ENCODE results near the gene COL25A1.

COL25A1 gene

DNA sequence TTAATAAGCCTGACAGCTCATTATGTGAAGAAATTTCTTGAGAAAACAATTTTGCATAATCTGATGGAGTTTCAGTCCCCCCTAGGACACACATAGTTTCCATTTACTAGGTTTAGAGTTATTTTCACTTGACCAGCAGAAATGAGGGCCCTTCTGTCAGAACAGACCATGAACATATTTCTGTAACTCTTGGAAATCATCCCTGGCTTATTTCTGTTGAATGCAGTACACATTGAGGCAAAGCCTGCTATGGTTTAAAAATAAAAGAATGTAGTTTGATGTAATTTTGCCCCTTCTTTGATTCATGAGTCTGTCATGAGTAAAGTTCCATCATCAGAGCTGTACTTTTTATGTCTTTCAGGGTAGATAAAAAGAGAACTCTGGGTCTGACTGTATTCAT lies 435.0 kb downstream of the COL25A1 start:
- H3K27ac ChIP-seq = no peak overlapping the region
- H3K4me3 ChIP-seq = no peak overlapping the region
- no peak for DNase-seq (ENCODE audit: low spot score)
- TF ChIP-seq, protein P1, sequence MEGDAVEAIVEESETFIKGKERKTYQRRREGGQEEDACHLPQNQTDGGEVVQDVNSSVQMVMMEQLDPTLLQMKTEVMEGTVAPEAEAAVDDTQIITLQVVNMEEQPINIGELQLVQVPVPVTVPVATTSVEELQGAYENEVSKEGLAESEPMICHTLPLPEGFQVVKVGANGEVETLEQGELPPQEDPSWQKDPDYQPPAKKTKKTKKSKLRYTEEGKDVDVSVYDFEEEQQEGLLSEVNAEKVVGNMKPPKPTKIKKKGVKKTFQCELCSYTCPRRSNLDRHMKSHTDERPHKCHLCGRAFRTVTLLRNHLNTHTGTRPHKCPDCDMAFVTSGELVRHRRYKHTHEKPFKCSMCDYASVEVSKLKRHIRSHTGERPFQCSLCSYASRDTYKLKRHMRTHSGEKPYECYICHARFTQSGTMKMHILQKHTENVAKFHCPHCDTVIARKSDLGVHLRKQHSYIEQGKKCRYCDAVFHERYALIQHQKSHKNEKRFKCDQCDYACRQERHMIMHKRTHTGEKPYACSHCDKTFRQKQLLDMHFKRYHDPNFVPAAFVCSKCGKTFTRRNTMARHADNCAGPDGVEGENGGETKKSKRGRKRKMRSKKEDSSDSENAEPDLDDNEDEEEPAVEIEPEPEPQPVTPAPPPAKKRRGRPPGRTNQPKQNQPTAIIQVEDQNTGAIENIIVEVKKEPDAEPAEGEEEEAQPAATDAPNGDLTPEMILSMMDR (IDR thresholded peaks at IDR 0.05) = no peak

DNA sequence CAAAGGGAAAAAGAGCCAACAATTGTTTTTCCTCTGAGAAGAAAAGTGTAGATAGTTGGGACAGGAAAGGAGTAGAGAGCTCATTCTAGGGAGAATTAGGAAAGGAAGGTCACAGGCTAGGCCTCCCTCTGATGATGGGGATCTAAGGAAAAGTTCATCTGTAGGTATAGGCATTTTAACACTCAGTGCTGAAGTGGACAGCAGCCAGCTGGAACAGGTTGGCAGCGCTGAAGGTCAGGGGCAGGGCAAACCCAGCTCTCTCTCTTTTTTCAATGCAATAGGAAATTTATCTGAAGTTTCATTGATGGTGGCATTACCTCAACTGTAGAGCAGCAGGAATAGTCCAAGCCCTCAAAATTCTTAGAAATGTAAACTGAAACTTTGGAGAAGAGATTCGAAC lies 441.1 kb downstream of the COL25A1 start:
- TF ChIP-seq, protein P1 (IDR thresholded peaks at IDR 0.05) = no peak
- no peak for DNase-seq (ENCODE audit: low spot score)

DNA sequence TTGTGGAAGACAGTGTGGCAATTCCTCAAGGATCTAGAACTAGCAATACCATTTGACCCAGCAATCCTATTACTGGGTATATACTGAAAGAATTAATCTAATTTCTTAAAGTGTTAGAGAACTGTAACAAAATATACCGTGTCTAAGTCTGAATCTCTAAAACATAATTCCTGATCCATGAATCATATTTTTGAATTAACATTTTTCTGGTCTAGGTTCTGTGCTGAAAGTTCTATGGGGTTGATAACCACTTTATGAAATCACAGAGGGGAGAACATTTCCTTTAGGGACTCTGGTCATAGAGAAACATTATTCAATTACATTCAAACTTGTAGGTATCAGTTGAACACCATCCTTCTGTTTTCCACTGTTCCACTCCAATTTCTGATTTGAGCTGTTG lies 447.7 kb downstream of the COL25A1 start:
- TF ChIP-seq, protein P1 (IDR thresholded peaks at IDR 0.05) = no peak
- no peak overlapping the region for H3K27ac ChIP-seq
- no peak for DNase-seq (ENCODE audit: low spot score)
- H3K4me3 ChIP-seq = no peak overlapping the region

More for the DNA sequence above, 441.1 kb downstream of the COL25A1 start:
- H3K4me3 ChIP-seq = no peak overlapping the region
- H3K27ac ChIP-seq = no peak overlapping the region

DNA sequence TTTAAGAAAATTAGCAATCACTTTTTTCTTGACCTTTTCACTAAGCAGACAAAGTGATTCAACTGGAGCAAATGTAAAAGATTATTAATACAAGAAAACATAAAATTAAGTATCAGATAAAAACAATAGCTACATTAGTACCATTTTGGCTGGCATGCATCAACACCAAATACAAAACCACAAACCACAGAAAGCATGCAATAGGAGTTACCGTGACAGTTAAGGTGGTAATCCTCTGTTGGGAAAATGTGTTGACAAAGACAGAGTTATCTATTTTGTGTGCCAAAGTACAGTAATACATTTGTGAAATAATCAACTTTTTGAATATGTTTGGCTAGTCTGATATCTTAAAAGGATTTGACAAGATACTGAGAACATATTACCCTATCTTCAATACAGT lies 449.8 kb downstream of the COL25A1 start:
- Histone ChIP-seq H3K4me3 (no peak overlapping the region), H3K27ac (no peak overlapping the region)
- no peak for DNase-seq (ENCODE audit: low spot score)
- TF ChIP-seq, protein P1 (IDR thresholded peaks at IDR 0.05) = no peak

DNA sequence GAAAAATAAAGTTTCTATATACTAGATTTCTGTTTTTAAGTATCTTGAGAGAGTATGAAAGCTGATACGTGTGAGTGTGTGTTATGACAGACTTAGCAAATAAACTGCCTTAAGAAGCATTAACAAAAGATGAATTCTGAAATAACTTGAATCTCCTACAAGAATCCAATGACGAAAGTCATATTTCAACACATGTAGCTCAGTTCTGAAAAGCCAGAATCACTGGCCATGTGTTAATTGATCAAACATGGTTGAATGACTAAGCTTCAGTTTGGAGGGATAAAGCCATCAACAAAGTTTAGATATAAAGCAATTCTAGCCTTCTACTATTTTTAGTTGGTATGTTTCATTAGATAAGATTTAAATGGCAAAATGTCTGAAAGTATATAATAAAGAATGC lies 451.1 kb downstream of the COL25A1 start:
- TF ChIP-seq, protein P1 (IDR thresholded peaks at IDR 0.05) = no peak
- Histone ChIP-seq H3K4me3 (no peak overlapping the region), H3K27ac (no peak overlapping the region)
- DNase-seq (ENCODE audit: low spot score) = no peak

DNA sequence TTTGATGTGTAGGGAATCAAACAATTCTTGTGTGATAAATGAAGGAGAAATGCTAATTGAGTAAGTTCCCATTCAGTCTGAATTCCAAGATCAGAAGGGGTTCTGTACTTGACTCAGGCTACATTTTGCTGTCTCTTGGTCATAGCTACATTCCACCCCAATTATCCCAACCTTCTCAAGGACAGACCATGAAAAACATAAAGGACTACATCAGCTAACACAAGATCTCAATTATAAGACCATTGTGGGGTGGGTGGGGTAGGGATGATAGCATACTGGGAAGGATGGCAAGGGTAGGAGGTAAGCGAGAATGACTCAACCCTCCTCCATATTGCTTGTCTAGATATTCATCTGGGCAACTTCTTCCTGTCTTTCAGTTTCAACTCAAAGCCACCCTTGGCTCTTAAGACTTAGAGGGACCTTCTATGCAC lies 452.2 kb downstream of the COL25A1 start:
- DNase-seq (ENCODE audit: low spot score) = no peak
- TF ChIP-seq, protein P1 (IDR thresholded peaks at IDR 0.05) = no peak
- Histone ChIP-seq H3K27ac (no peak overlapping the region), H3K4me3 (no peak overlapping the region)

DNA sequence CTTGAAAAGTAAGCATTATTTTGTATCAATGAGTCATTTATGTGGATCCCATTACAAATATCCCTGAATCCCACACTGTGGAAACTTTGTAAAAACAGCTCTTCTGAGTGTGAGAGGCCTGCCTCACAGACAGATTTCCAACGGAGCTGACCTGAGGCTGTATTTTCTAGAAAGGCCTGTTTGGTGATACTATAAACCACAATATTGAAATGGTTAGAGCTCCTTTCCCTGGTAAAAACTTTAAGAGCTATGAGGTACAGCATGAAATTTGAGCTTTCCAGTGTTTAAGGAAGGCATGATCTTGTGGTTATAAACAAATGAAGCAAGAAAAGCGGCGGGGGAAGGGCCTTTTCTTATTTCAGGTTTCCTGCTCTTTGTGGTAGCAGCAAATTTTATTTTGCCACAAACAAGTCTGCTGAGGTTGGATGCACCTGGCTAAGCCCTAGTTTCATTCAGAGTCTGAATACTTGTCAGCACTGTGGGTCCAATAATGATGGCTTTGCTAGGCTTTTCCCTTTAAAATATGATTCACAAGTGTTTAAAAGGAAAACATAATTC lies 452.8 kb downstream of the COL25A1 start:
- TF ChIP-seq, protein P1 (IDR thresholded peaks at IDR 0.05) = no peak
- DNase-seq (ENCODE audit: low spot score) = no peak
- H3K4me3 ChIP-seq = no peak overlapping the region
- H3K27ac ChIP-seq = no peak overlapping the region

Measured in coronary artery (tissue), 2 donors.